ENCODE data around the gene UST.
"Not testable (repeated sequence)": the region's sequence is repeated elsewhere in the genome, so short reads cannot be mapped to it uniquely, and the experiment has no call there.

GRCh38 chr6:148780423-148780822 is 33.6 kb downstream of the UST start:
- TF ChIP-seq CTCF, POLR2A (IDR thresholded peaks at IDR 0.05): not testable (repeated sequence)
